HG02981 (cell line): ENCODE measurements around the gene FASTK.
"Not testable (repeated sequence)": the region's sequence is repeated elsewhere in the genome, so short reads cannot be mapped to it uniquely, and the experiment has no call there.

ENCODE experiments used
- ATAC-seq: cut with Tn5 transposase; IDR thresholded peaks from one replicate; pipeline ENCODE4 v1.9.1; 2021; ENCODE audit warnings: mild to moderate bottlenecking, moderate library complexity; ENCODE audit not compliant: unreplicated experiment

The FASTK gene

GRCh38 chr7:151032936-151033863, 47.4 kb downstream of the FASTK start:
- ATAC-seq, result no peak

- no peak for ATAC-seq
Observed at GRCh38 chr7:151031011-151031410, 49.6 kb downstream of the FASTK start.

- ATAC-seq, result no peak
Observed at GRCh38 chr7:151028948-151029501, 51.6 kb downstream of the FASTK start.

- ATAC-seq, result peak; percentile 95
Observed at GRCh38 chr7:151028131-151028947, 52.3 kb downstream of the FASTK start, which contains the start of gene ABCB8. Gene ABCB8 (plus strand): TSS chr7:151028450. CDS start chr7:151028516, 66 bp downstream.

GRCh38 chr7:151027728-151028130, 52.9 kb downstream of the FASTK start:
- not testable (repeated sequence) for ATAC-seq

- not testable (repeated sequence) for ATAC-seq
Observed at GRCh38 chr7:151026771-151027727, 53.6 kb downstream of the FASTK start.
